CD14-positive monocyte (primary cell): ENCODE results near the gene BLOC1S4. TPM values are rescaled to one million over a fixed set of nuclear protein-coding genes. Genes with fewer than 3 reads are reported as not detected.

Experiments
- DNase-seq, 3 donors: peaks; one replicate each; pipeline ENCODE4 v3.0.0-alpha.2; 2011 to 2022
- H2AFZ ChIP-seq: 2 replicates; pipeline ENCODE4 v1.6.0; 2012; ENCODE audit warnings: mild to moderate bottlenecking, low read depth, low read length, inconsistent platforms; ENCODE audit not compliant: insufficient read depth, poor library complexity, severe bottlenecking
- H3K27ac ChIP-seq, 2 donors: 1 replicate in 1 of 2; 2 replicates in 1 of 2; pipeline ENCODE4 v1.5.1; 2012 to 2013; ENCODE audit warnings: low read length in 2 of 2, control low read depth in 1 of 2, inconsistent platforms in 1 of 2, low read depth in 1 of 2, mild to moderate bottlenecking in 1 of 2
- H3K27me3 ChIP-seq, 2 donors: one replicate each; pipeline versions ENCODE4 v1.6.0 to v1.6.1; 2011 to 2013; ENCODE audit warnings: low read length in 2 of 2; ENCODE audit not compliant: control insufficient read depth in 2 of 2, insufficient read depth in 2 of 2
- H3K36me3 ChIP-seq, 2 donors: replicated peaks in 1 of 2; 1 replicate in 1 of 2; 2 replicates in 1 of 2; pipeline versions ENCODE4 v1.5.1 to v1.6.1; 2012 to 2013; ENCODE audit warnings: low read length in 2 of 2, control low read depth in 1 of 2, inconsistent platforms in 1 of 2, mild to moderate bottlenecking in 1 of 2; ENCODE audit not compliant: insufficient read depth in 2 of 2, control insufficient read depth in 1 of 2
- H3K4me1 ChIP-seq, 2 donors: 1 replicate in 1 of 2; 2 replicates in 1 of 2; pipeline versions ENCODE4 v1.5.1 to v1.6.1; 2012 to 2013; ENCODE audit warnings: low read length in 2 of 2, control low read depth in 1 of 2, inconsistent platforms in 1 of 2, mild to moderate bottlenecking in 1 of 2, moderate library complexity in 1 of 2; ENCODE audit not compliant: insufficient read depth in 2 of 2, control insufficient read depth in 1 of 2
- H3K4me2 ChIP-seq: replicated peaks from 2 replicates; pipeline ENCODE3; 2012; ENCODE audit warnings: low read length, moderate library complexity, mild to moderate bottlenecking; ENCODE audit not compliant: poor library complexity, severe bottlenecking; ENCODE audit errors: extremely low read depth
- H3K4me3 ChIP-seq, 3 experiments: fragments of 200-600 bp in 1 of 3; sonication (generic) in 1 of 3; replicated peaks in 1 of 3; 1 replicate in 2 of 3; 2 replicates in 1 of 3; pipeline ENCODE4 v1.5.1; 2011 to 2013; ENCODE audit warnings: low read length in 3 of 3, mild to moderate bottlenecking in 3 of 3, control low read depth in 2 of 3, low read depth in 2 of 3, inconsistent platforms in 1 of 3, moderate library complexity in 1 of 3
- H3K79me2 ChIP-seq: 2 replicates; pipeline ENCODE4 v1.6.0; 2012; ENCODE audit warnings: mild to moderate bottlenecking, control low read depth, inconsistent platforms, low read length, moderate library complexity; ENCODE audit not compliant: insufficient read depth
- H3K9ac ChIP-seq: 2 replicates; pipeline ENCODE4 v1.6.0; 2017; ENCODE audit warnings: low read length, mild to moderate bottlenecking; ENCODE audit not compliant: insufficient read depth, poor library complexity, severe bottlenecking
- H3K9me3 ChIP-seq, 2 donors: replicated peaks in 1 of 2; 1 replicate in 1 of 2; 2 replicates in 1 of 2; pipeline versions ENCODE4 v1.5.1 to v1.6.1; 2012 to 2013; ENCODE audit warnings: low read length in 2 of 2, control low read depth in 1 of 2; ENCODE audit not compliant: control insufficient read depth in 1 of 2, insufficient read depth in 1 of 2
- H4K20me1 ChIP-seq: 2 replicates; pipeline ENCODE4 v1.6.0; 2012; ENCODE audit warnings: mild to moderate bottlenecking, low read length, control low read depth, moderate library complexity; ENCODE audit not compliant: insufficient read depth
- H3K27ac Mint-ChIP-seq, 7 donors: one replicate each; pipeline ENCODE4 v1.8.0; 2020; ENCODE audit warnings: mild to moderate bottlenecking in 7 of 7, mixed read lengths in 7 of 7, moderate library complexity in 6 of 7, inconsistent platforms in 2 of 7
- H3K27me3 Mint-ChIP-seq, 3 donors: one replicate each; pipeline ENCODE4 v1.8.0; 2021 to 2022; ENCODE audit warnings: low read depth in 3 of 3, mild to moderate bottlenecking in 3 of 3, mixed read lengths in 3 of 3, moderate library complexity in 3 of 3, inconsistent platforms in 1 of 3
- H3K36me3 Mint-ChIP-seq, 2 donors: one replicate each; pipeline ENCODE4 v1.8.0; 2020; ENCODE audit warnings: mixed read lengths in 2 of 2, inconsistent platforms in 1 of 2, mild to moderate bottlenecking in 1 of 2
- H3K4me1 Mint-ChIP-seq: one replicate; pipeline ENCODE4 v1.8.0; 2020; ENCODE audit warnings: mild to moderate bottlenecking, mixed read lengths
- H3K4me3 Mint-ChIP-seq, 2 donors: one replicate each; pipeline ENCODE4 v1.8.0; 2020; ENCODE audit warnings: mild to moderate bottlenecking in 2 of 2, mixed read lengths in 2 of 2, moderate library complexity in 1 of 2
- H3K9me3 Mint-ChIP-seq, 7 donors: one replicate each; pipeline ENCODE4 v1.8.0; 2020 to 2022; ENCODE audit warnings: mixed read lengths in 7 of 7, mild to moderate bottlenecking in 6 of 7, moderate library complexity in 6 of 7, inconsistent platforms in 2 of 7
- CTCF ChIP-seq: fragments of 200-600 bp; IDR thresholded peaks from one replicate; pipeline ENCODE4 v1.8.0; 2022; ENCODE audit warnings: antibody characterized with exemption, mild to moderate bottlenecking
- WGBS: methylation state at CpG from one replicate; pipeline ENCODE4 v1.1.5; 2013; ENCODE audit warnings: missing lambda C conversion rate; ENCODE audit not compliant: insufficient coverage; 5-methylcytosine and 5-hydroxymethylcytosine counted together
- intact Hi-C, 2 donors: fragments of 100-400 bp; cut with micrococcal nuclease; formaldehyde crosslinking; loops; one replicate each; pipeline versions ENCODE4 v1.15.0 to v1.15.1; 2023
- polyA plus RNA-seq, 3 donors: library from polyadenylated mRNA; depleted of rRNA in 1 of 3; unstranded in 2 of 3; stranded (reverse) in 1 of 3; fragments of 300-500 nt in 2 of 3; fragments of >200 nt in 1 of 3; fragmentation: Illumina TruSeq in 2 of 3; gene quantifications; 1 replicate in 2 of 3; 2 replicates in 1 of 3; pipeline ENCODE4 v1.2.3, GENCODE V29; 2012 to 2021

The BLOC1S4 gene
- polyA plus RNA-seq, 3 donors = 6.7 to 30.9 (median 20.1) TPM

- H3K9me3 Mint-ChIP-seq = peaks cover 0 to 4% (median 0%) of the 10 kb centered on the region in 7 donors
- H3K27ac Mint-ChIP-seq = peak overlapping the region in 1 of 7 donors; percentile 52
- H2AFZ ChIP-seq = no peak overlapping the region
Measured at GRCh38 chr4:6727081-6727942, 11.3 kb downstream of the BLOC1S4 start.

GRCh38 chr4:6727943-6728250 is 11.9 kb downstream of the BLOC1S4 start:
- no peaks in the 10 kb centered on the region for H3K36me3 Mint-ChIP-seq
- no peak overlapping the region for H3K4me3 Mint-ChIP-seq
- peaks cover 0 to 12% (median 5%) of the 10 kb centered on the region in 3 donors for H3K27me3 Mint-ChIP-seq
- Histone ChIP-seq H3K27ac (no peak overlapping the region), H3K4me1 (peaks cover 6 to 9% of the 10 kb centered on the region in 2 donors), H3K9ac (no peak overlapping the region), H2AFZ (no peak overlapping the region), H3K79me2 (no peaks in the 10 kb centered on the region), H3K27me3 (no peaks in the 10 kb centered on the region), H3K9me3 (no peaks in the 10 kb centered on the region), H3K4me2 (no peak overlapping the region), H4K20me1 (no peaks in the 10 kb centered on the region), H3K36me3 (no peaks in the 10 kb centered on the region), H3K4me3 (no peak overlapping the region)
- WGBS = no CpG with 5 or more reads among the region's 3 CpGs
- intact Hi-C loops = loop anchor here in 1 of 2 donors (5.0 kb wide), 1 partner anchor 54 kb away; the partner anchor contains the start of gene KIAA0232
- H3K27ac Mint-ChIP-seq = peak overlapping the region in 1 of 7 donors; percentile 52
- no peak for DNase-seq
- no peak for TF ChIP-seq CTCF
- peaks cover 0 to 4% (median 0%) of the 10 kb centered on the region in 7 donors for H3K9me3 Mint-ChIP-seq
- H3K4me1 Mint-ChIP-seq = peaks cover 9% of the 10 kb centered on the region

More at GRCh38 chr4:6727081-6727942, 11.3 kb downstream of the BLOC1S4 start:
- TF ChIP-seq CTCF = no peak
- no peak overlapping the region for H3K27ac ChIP-seq
- H3K36me3 Mint-ChIP-seq = no peaks in the 10 kb centered on the region
- peaks cover 0 to 12% (median 5%) of the 10 kb centered on the region in 3 donors for H3K27me3 Mint-ChIP-seq
- H3K4me3 Mint-ChIP-seq = no peak overlapping the region
- H3K4me3 ChIP-seq = no peak overlapping the region
- H3K9ac ChIP-seq = no peak overlapping the region
- WGBS = 91% methylated on average over 18 of the region's 31 CpGs
- peaks cover under 1 to 3% of the 10 kb centered on the region in 2 donors for H3K4me1 ChIP-seq
- no peaks in the 10 kb centered on the region for H3K36me3 ChIP-seq
- no peaks in the 10 kb centered on the region for H3K79me2 ChIP-seq
- H3K9me3 ChIP-seq = no peaks in the 10 kb centered on the region
- no peak for DNase-seq
- no peaks in the 10 kb centered on the region for H4K20me1 ChIP-seq
- H3K4me2 ChIP-seq = no peak overlapping the region
- H3K4me1 Mint-ChIP-seq = peaks cover 3% of the 10 kb centered on the region
- no peaks in the 10 kb centered on the region for H3K27me3 ChIP-seq
- intact Hi-C loops = loop anchor here in 1 of 2 donors (5.0 kb wide), 1 partner anchor 55 kb away; the partner anchor contains the start of gene KIAA0232
